Heart left ventricle (tissue), 13 donors: ENCODE measurements around the gene SUFU.

Source experiments
- POLR2A ChIP-seq, 2 donors: fragments of 450-650 bp; IDR thresholded peaks; one replicate each; pipeline ENCODE4 v1.6.1; 2017; ENCODE audit warnings: antibody characterized with exemption in 2 of 2, mild to moderate bottlenecking in 2 of 2, moderate library complexity in 2 of 2
- TF ChIP-seq, protein P1 (sequence below), 12 donors: fragments of 200-600 bp; sonication (generic) in 4 of 12; IDR thresholded peaks; one replicate each; pipeline versions ENCODE4 v1.5.0 to v1.8.0; 2018 to 2022; ENCODE audit warnings: antibody characterized with exemption in 12 of 12, mild to moderate bottlenecking in 5 of 12
- donor health status: ischemic (EF 13 %, LVEDD 7.1; RV severe dilation, severe dysfunction).
- donor health status: DM: no; HTN: yes; CAD: no.
- donor health status: DM: no; HTN: no; CAD: no.
- donor health status: ischemic (EF 25% LVEDD 6.9; RV normal size, moderate dysfunction).
- donor health status: ischemic (EF 25% LVEDD 5.7; RV mildly dilated, moderate dysfunction).
- donor health status: ischemic (EF 35%, LVEDD 5.7; RV mildly dilated, moderate dysfunction).
- donor health status: nonischemic (EF 11% LVEDD 7.7; RV severe dilation, severe dysfunction).
- donor health status: DM: yes; HTN: yes; CAD: no.
- donor health status: PGD.
- donor health status: ischemic (EF 29% LVEDD 5.4; RV normal size, mild dysfunction).
- donor health status: nonischemic (EF 23%, LVEDD 6.1; RV moderate dilation, normal function).

DNA sequence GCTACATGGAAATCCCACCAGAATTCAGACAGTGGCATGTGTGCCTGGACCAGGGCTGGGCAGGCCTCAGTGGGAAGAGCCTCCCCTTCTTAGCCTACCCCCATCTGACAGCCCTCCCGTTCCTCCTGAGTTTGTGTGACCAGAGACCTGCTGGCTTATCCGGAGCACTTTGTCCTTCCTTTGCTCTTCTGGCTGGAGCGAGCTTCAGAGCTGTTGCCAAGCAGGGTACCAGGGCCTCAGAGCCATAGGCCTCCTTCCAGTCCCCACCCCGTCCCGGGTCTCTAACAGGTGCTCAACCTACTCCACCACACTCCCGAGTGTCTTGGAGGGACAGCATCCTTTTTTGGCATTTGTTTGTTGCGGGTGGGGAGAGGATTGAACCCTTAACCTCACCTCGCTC is 114.0 kb downstream of the SUFU start:
- TF ChIP-seq, protein P1, sequence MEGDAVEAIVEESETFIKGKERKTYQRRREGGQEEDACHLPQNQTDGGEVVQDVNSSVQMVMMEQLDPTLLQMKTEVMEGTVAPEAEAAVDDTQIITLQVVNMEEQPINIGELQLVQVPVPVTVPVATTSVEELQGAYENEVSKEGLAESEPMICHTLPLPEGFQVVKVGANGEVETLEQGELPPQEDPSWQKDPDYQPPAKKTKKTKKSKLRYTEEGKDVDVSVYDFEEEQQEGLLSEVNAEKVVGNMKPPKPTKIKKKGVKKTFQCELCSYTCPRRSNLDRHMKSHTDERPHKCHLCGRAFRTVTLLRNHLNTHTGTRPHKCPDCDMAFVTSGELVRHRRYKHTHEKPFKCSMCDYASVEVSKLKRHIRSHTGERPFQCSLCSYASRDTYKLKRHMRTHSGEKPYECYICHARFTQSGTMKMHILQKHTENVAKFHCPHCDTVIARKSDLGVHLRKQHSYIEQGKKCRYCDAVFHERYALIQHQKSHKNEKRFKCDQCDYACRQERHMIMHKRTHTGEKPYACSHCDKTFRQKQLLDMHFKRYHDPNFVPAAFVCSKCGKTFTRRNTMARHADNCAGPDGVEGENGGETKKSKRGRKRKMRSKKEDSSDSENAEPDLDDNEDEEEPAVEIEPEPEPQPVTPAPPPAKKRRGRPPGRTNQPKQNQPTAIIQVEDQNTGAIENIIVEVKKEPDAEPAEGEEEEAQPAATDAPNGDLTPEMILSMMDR (IDR thresholded peaks at IDR 0.05), result no peak
- no peak for TF ChIP-seq POLR2A (IDR thresholded peaks at IDR 0.05)
